Colonic mucosa (tissue), 4 donors: ENCODE data around the gene SPRED1. TPM values are rescaled to one million over a fixed set of nuclear protein-coding genes. Genes with fewer than 3 reads are reported as not detected.

ENCODE experiments used
- DNase-seq: peaks from one replicate; pipeline ENCODE4 v3.0.0-alpha.2; 2020
- H3K27ac ChIP-seq: fragments of 200-600 bp; one replicate; pipeline ENCODE4 v1.8.0; 2021
- H3K27me3 ChIP-seq: fragments of 200-600 bp; one replicate; pipeline ENCODE4 v1.8.0; 2021
- H3K36me3 ChIP-seq: fragments of 200-600 bp; one replicate; pipeline ENCODE4 v1.8.0; 2021
- H3K4me1 ChIP-seq: fragments of 200-600 bp; one replicate; pipeline ENCODE4 v1.8.0; 2021; ENCODE audit warnings: mild to moderate bottlenecking
- H3K4me3 ChIP-seq: fragments of 200-600 bp; one replicate; pipeline ENCODE4 v1.8.0; 2021
- H3K9ac ChIP-seq, 2 donors: one replicate each; pipeline ENCODE4 v1.7.0; 2013; ENCODE audit warnings: control low read depth in 2 of 2, low read depth in 2 of 2, low read length in 2 of 2
- H3K9me3 ChIP-seq: fragments of 200-600 bp; one replicate; pipeline ENCODE4 v1.8.0; 2021
- CTCF ChIP-seq: fragments of 200-600 bp; IDR thresholded peaks from one replicate; pipeline ENCODE4 v1.8.0; 2022; ENCODE audit warnings: antibody characterized with exemption, mild to moderate bottlenecking
- intact Hi-C: fragments of 100-400 bp; cut with DNase I; formaldehyde crosslinking; loops from one replicate; pipeline ENCODE4 v1.14.1; 2022
- total RNA-seq, 2 donors: library from RNA; stranded (reverse); fragmentation: NEBNext Ultra II Directional in 1 of 2; extraction: Animal tissue kit (Norgen Biotek cat#: 25700) in 1 of 2; gene quantifications; one replicate each; pipeline ENCODE4 v1.2.1, GENCODE V29; 2021
- donor health status: healthy.
- donor health status: DM: no; HTN: no; CAD: no.
- donor health status: DM: no; HTN: no; CAD: no.

Gene SPRED1
- total RNA-seq, 2 donors from 2014 or later, result 26.8 to 28.0 TPM

GRCh38 chr15:38369936-38370478, 117.4 kb downstream of the SPRED1 start:
- Histone ChIP-seq H3K4me1 (no peaks in the 10 kb centered on the region), H3K9me3 (no peaks in the 10 kb centered on the region), H3K36me3 (no peaks in the 10 kb centered on the region), H3K9ac (no peak overlapping the region), H3K27me3 (no peaks in the 10 kb centered on the region), H3K4me3 (no peak overlapping the region), H3K27ac (no peak overlapping the region)
- DNase-seq, result no peak
- intact Hi-C loops, result loop anchor here (10.0 kb wide), 1 partner anchor 55 kb away; no protein-coding TSS in a partner anchor
- TF ChIP-seq CTCF, result no peak

GRCh38 chr15:38373016-38373415, 120.4 kb downstream of the SPRED1 start:
- no peak for DNase-seq
- Histone ChIP-seq H3K4me3 (no peak overlapping the region), H3K36me3 (no peaks in the 10 kb centered on the region), H3K27me3 (no peaks in the 10 kb centered on the region), H3K9ac (no peak overlapping the region), H3K9me3 (no peaks in the 10 kb centered on the region), H3K4me1 (no peaks in the 10 kb centered on the region), H3K27ac (no peak overlapping the region)
- TF ChIP-seq CTCF, result no peak
- intact Hi-C loops, result no loop called here

- Histone ChIP-seq H3K27me3 (no peaks in the 10 kb centered on the region), H3K4me1 (no peaks in the 10 kb centered on the region), H3K9ac (no peak overlapping the region), H3K9me3 (no peaks in the 10 kb centered on the region), H3K4me3 (no peak overlapping the region), H3K27ac (no peak overlapping the region), H3K36me3 (no peaks in the 10 kb centered on the region)
- TF ChIP-seq CTCF, result no peak
- intact Hi-C loops, result no loop called here
- no peak for DNase-seq
Measured at GRCh38 chr15:38374029-38374428, 121.4 kb downstream of the SPRED1 start.

- H3K27ac ChIP-seq, result no peak overlapping the region
- H3K9me3 ChIP-seq, result no peaks in the 10 kb centered on the region
- no peaks in the 10 kb centered on the region for H3K4me1 ChIP-seq
- H3K9ac ChIP-seq, result no peak overlapping the region
- no peak overlapping the region for H3K4me3 ChIP-seq
- no peak for DNase-seq
- H3K27me3 ChIP-seq, result no peaks in the 10 kb centered on the region
- H3K36me3 ChIP-seq, result no peaks in the 10 kb centered on the region
- TF ChIP-seq CTCF, result no peak
- intact Hi-C loops, result no loop called here
Measured at GRCh38 chr15:38374556-38374955, 121.9 kb downstream of the SPRED1 start.

GRCh38 chr15:38376081-38376480, 123.4 kb downstream of the SPRED1 start:
- no peak for TF ChIP-seq CTCF
- intact Hi-C loops, result no loop called here
- no peak for DNase-seq
- Histone ChIP-seq H3K36me3 (no peaks in the 10 kb centered on the region), H3K4me1 (no peaks in the 10 kb centered on the region), H3K9ac (no peak overlapping the region), H3K27ac (no peak overlapping the region), H3K9me3 (no peaks in the 10 kb centered on the region), H3K4me3 (no peak overlapping the region), H3K27me3 (no peaks in the 10 kb centered on the region)
